ENCODE results near the gene CBY2. TPM values are rescaled to one million over a fixed set of nuclear protein-coding genes. Genes with fewer than 3 reads are reported as not detected.
"Not testable (repeated sequence)": the region's sequence is repeated elsewhere in the genome, so short reads cannot be mapped to it uniquely, and the experiment has no call there.

CBY2 gene
- total RNA-seq, 1 donor from 2014 or later: not detected

- Mint-ChIP-seq H3K9me3 (ENCODE audit: unreplicated experiment) (peaks cover 1% of the 10 kb centered on the region), H3K27ac (ENCODE audit: unreplicated experiment) (peak overlapping the region; percentile 83), H3K4me3 (ENCODE audit: unreplicated experiment) (no peak overlapping the region), H3K36me3 (ENCODE audit: low read depth, unreplicated experiment) (no peaks in the 10 kb centered on the region), H3K27me3 (ENCODE audit: low read depth, unreplicated experiment) (peaks cover 3% of the 10 kb centered on the region), H3K4me1 (ENCODE audit: low read depth, unreplicated experiment) (peaks cover 21% of the 10 kb centered on the region)
- Histone ChIP-seq H3K4me1 (ENCODE audit: insufficient read depth, low read length) (peaks cover 6% of the 10 kb centered on the region), H3K36me3 (ENCODE audit: insufficient read depth, low read length) (no peaks in the 10 kb centered on the region), H2AFZ (ENCODE audit: low read depth, low read length) (peak overlapping the region; percentile 11), H3K4me3 (ENCODE audit: insufficient read depth, low read depth, low read length) (no peak overlapping the region), H3K27me3 (ENCODE audit: insufficient read depth, low read length) (no peaks in the 10 kb centered on the region), H3K4me2 (ENCODE audit: low read length) (peak overlapping the region; percentile 60), H4K20me1 (ENCODE audit: insufficient read depth, low read length) (no peaks in the 10 kb centered on the region), H3K9ac (ENCODE audit: low read length) (no peak overlapping the region), H3K9me3 (ENCODE audit: insufficient read depth, low read depth, low read length) (no peaks in the 10 kb centered on the region), H3K79me2 (ENCODE audit: insufficient read depth, low read length) (no peaks in the 10 kb centered on the region), H3K27ac (ENCODE audit: low read depth, low read length) (peak overlapping the region; percentile 43)
- DNase-seq (ENCODE audit: low read depth) (peak; percentile 91), FAIRE-seq (no peak)
- TF ChIP-seq CTCF (IDR thresholded peaks at IDR 0.05; ENCODE audit: insufficient read depth, low read depth, low read length) (no peak), EZH2 (IDR thresholded peaks at IDR 0.05; ENCODE audit: insufficient read depth, low read length) (no peak)
Observed at GRCh38 chr13:45658586-45659235, 43.4 kb upstream of the CBY2 start.

- peaks cover 1% of the 10 kb centered on the region for H3K9me3 Mint-ChIP-seq (ENCODE audit: unreplicated experiment)
- Histone ChIP-seq H3K4me2 (ENCODE audit: low read length) (peak overlapping the region; percentile 60), H3K36me3 (ENCODE audit: insufficient read depth, low read length) (no peaks in the 10 kb centered on the region), H3K27ac (ENCODE audit: low read depth, low read length) (no peak overlapping the region), H3K4me1 (ENCODE audit: insufficient read depth, low read length) (peaks cover 6% of the 10 kb centered on the region), H3K79me2 (ENCODE audit: insufficient read depth, low read length) (no peaks in the 10 kb centered on the region), H2AFZ (ENCODE audit: low read depth, low read length) (no peak overlapping the region), H3K27me3 (ENCODE audit: insufficient read depth, low read length) (no peaks in the 10 kb centered on the region), H3K9ac (ENCODE audit: low read length) (no peak overlapping the region), H3K9me3 (ENCODE audit: insufficient read depth, low read depth, low read length) (no peaks in the 10 kb centered on the region), H4K20me1 (ENCODE audit: insufficient read depth, low read length) (no peaks in the 10 kb centered on the region), H3K4me3 (ENCODE audit: insufficient read depth, low read depth, low read length) (no peak overlapping the region)
- H3K4me3 Mint-ChIP-seq (ENCODE audit: unreplicated experiment): no peak overlapping the region
- no peaks in the 10 kb centered on the region for H3K27me3 Mint-ChIP-seq (ENCODE audit: low read depth, unreplicated experiment)
- H3K36me3 Mint-ChIP-seq (ENCODE audit: low read depth, unreplicated experiment): no peaks in the 10 kb centered on the region
- H3K27ac Mint-ChIP-seq (ENCODE audit: unreplicated experiment): peak overlapping the region; percentile 0
- H3K4me1 Mint-ChIP-seq (ENCODE audit: low read depth, unreplicated experiment): peaks cover 21% of the 10 kb centered on the region
- no peak for TF ChIP-seq EZH2 (IDR thresholded peaks at IDR 0.05; ENCODE audit: insufficient read depth, low read length)
- no peak for TF ChIP-seq CTCF (IDR thresholded peaks at IDR 0.05; ENCODE audit: insufficient read depth, low read depth, low read length)
- FAIRE-seq (no peak), DNase-seq (ENCODE audit: low read depth) (no peak)
Observed at GRCh38 chr13:45659536-45659935, 42.6 kb upstream of the CBY2 start.

- H3K4me1 Mint-ChIP-seq (ENCODE audit: low read depth, unreplicated experiment): peaks cover 21% of the 10 kb centered on the region
- H3K27ac ChIP-seq (ENCODE audit: low read depth, low read length); H3K79me2 ChIP-seq (ENCODE audit: insufficient read depth, low read length); H3K4me3 Mint-ChIP-seq (ENCODE audit: unreplicated experiment); FAIRE-seq; H3K4me3 ChIP-seq (ENCODE audit: insufficient read depth, low read depth, low read length); H3K9me3 Mint-ChIP-seq (ENCODE audit: unreplicated experiment); H3K27me3 Mint-ChIP-seq (ENCODE audit: low read depth, unreplicated experiment); H3K36me3 ChIP-seq (ENCODE audit: insufficient read depth, low read length); H3K9me3 ChIP-seq (ENCODE audit: insufficient read depth, low read depth, low read length); H3K36me3 Mint-ChIP-seq (ENCODE audit: low read depth, unreplicated experiment); H3K27me3 ChIP-seq (ENCODE audit: insufficient read depth, low read length); H3K9ac ChIP-seq (ENCODE audit: low read length); H2AFZ ChIP-seq (ENCODE audit: low read depth, low read length); DNase-seq (ENCODE audit: low read depth); H3K4me2 ChIP-seq (ENCODE audit: low read length); H3K4me1 ChIP-seq (ENCODE audit: insufficient read depth, low read length); H4K20me1 ChIP-seq (ENCODE audit: insufficient read depth, low read length): not testable (repeated sequence)
- H3K27ac Mint-ChIP-seq (ENCODE audit: unreplicated experiment): peak overlapping the region; percentile 63
Observed at GRCh38 chr13:45660458-45660857, 41.7 kb upstream of the CBY2 start.
